NOMO-1 treated with dmso at 0.1 percent for 144 hours (cell line): Measurements from ENCODE around the gene HYAL2.
A peak's percentile ranks its signal among the peaks of the same experiment; 100 is the strongest.
"Not testable (repeated sequence)": the region's sequence is repeated elsewhere in the genome, so short reads cannot be mapped to it uniquely, and the experiment has no call there.

ENCODE experiments used
- DNase-seq: peaks from one replicate; lab custom pipeline; 2025; ENCODE audit not compliant: unreplicated experiment; lab: John Stamatoyannopoulos, UW

The HYAL2 gene

GRCh38 chr3:50292159-50293078 lies 30.1 kb downstream of the HYAL2 start, which contains the start of gene IFRD2:
Gene IFRD2 (minus strand): TSS chr3:50292429. CDS start chr3:50292274, 155 bp downstream.
- DNase-seq = peak; percentile 98

- no peak for DNase-seq
Measured at GRCh38 chr3:50290161-50290641, 32.3 kb downstream of the HYAL2 start.

GRCh38 chr3:50289130-50289529 lies 33.4 kb downstream of the HYAL2 start:
- no peak for DNase-seq

DNA sequence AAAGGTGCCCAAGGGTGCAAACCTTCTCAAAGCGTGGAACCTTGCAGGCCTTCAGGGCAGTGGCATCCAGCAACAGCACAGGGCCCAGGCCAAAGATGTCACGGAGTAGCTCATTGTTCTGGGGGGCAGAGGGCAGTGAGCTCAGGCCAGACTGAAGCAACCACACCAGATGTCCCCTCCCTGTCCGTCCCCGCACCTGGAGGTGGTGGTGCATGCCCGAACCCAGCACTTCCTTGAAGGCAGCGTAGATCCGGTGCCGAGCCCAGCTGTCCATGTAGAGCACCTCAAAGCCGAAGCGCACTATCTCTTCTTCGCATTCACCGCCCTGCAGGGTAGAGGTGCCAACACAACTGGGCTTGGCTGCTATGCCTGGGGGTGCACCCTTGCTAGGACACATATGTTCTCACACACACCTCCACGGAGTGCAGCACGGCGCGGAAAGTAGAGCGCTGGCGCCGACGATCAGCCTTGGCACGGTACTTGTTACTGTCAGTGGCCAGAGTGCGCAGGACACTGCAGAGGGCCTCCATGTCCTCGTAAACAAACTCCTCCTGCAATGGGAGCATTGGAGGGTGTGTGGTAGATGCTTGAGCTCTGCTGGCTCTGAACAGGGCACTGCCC lies 34.0 kb downstream of the HYAL2 start:
- DNase-seq = no peak

DNA sequence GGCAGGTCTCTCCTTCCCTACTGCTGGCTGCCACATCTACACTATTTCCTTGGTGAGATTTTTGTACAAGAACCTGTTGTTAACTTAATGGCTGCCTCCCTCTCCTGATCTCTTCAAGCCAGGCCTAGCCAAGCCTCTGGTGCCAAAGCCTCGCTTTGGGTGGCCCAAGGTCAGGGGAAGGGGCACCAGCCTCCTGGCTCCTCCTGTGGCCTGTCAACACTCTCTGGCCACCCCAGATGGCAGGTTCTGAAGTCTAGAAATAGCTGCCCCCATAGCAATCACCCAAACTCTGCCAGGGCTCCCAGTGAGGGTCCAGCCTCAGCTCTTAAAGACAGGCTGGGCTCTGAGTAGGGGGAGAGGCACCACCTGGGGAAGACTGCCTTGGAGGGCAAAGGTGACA lies 35.3 kb downstream of the HYAL2 start:
- DNase-seq = no peak

DNA sequence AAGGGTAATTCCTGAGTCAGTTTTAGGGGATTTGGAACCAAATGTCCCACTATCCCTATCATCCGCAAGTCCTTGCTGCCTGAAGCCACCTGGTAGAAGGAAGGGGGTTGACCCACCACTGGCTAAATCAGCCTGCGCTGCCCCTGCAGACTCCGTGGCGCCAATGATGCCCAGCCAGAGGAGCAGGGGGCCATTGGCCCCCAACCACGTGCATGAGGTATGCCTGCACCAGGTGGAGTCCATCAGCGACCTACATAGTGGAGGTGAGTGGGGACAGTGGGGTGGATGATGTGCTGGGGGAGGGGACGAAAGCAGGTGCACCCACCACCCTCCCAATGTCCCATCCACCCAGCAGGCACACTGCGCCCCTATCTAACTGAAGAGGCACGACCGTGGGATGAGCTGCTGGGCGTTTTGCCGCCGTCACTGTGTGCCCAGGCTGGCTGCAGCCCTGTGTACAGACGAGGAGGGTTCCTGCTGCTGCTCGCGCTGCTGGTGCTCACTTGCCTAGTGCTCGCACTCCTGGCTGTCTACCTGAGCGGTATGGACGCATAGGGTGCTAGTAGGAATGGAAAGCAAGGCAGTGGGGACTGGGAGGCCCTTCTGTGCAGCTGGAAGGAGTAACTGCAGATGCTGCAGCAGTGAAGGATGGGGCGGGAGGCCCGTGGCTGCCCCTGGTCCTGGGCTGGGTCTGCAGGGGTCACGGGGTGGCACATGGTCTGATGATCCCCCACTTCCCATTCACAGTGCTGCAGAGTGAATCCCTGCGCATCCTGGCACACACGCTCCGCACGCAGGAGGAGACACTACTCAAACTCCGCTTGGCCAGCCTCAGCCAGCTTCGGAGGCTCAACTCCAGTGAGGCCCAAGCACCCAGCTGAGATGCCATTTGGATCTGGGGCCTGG lies 36.0 kb downstream of the HYAL2 start:
- no peak for DNase-seq

DNA sequence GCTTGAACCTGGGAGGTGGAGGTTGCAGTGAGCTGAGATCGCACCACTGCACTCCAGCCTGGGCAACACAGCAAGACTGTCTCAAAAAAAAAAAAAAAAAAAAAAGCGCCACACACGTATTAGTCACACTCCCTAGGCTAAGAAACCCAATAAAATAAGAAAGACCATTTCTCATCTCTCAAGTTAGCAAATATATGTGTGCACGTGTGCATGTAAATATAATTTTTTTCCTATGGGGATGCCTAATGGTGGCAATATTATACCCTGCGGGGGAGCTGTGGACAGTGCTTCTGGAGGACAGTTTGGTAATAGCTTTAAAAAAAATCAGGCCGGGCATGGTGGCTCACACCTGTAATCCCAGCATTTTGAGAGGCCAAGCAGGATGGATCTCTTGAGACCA lies 38.4 kb downstream of the HYAL2 start:
- DNase-seq = not testable (repeated sequence)

- DNase-seq = no peak
Measured at GRCh38 chr3:50279255-50280016, 43.1 kb downstream of the HYAL2 start.

GRCh38 chr3:50278880-50279224 lies 43.7 kb downstream of the HYAL2 start, which contains the start of gene LSMEM2:
Gene LSMEM2 (plus strand): TSS chr3:50279087. CDS start chr3:50279114, 27 bp downstream.
- no peak for DNase-seq

GRCh38 chr3:50278123-50278879 lies 44.2 kb downstream of the HYAL2 start:
- no peak for DNase-seq

GRCh38 chr3:50276762-50277101 lies 45.8 kb downstream of the HYAL2 start:
- no peak for DNase-seq

DNA sequence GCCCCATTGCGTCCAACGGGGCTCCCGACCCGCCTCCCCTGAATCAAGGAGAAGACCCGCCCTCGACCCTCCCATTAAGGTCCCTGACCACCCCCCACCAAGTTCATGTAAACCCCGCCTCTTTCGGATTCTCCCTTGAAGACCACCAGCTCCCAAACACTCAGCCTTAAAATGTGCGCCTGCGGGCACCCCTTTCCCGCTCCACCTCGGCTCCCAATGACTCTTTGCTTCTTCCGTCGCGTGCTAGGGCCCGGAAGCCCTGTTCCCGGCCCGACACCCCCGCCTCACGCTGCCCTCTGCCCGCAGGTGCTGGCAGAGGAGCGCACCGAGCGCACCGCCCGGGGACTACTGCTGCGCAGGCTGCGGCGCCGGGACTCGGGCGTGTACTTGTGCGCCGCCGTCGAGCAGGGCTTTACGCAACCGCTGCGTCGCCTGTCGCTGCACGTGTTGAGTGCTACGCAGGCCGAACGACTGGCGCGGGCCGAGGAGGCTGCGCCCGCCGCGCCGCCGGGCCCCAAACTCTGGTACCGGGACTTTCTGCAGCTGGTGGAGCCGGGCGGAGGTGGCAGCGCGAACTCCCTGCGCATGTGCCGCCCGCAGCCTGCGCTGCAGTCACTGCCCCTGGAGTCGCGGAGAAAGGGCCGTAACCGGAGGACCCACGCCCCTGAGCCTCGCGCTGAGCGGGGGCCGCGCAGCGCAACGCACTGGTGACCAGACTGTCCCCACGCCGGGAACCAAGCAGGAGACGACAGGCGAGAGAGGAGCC lies 46.4 kb downstream of the HYAL2 start:
- DNase-seq = no peak

DNA sequence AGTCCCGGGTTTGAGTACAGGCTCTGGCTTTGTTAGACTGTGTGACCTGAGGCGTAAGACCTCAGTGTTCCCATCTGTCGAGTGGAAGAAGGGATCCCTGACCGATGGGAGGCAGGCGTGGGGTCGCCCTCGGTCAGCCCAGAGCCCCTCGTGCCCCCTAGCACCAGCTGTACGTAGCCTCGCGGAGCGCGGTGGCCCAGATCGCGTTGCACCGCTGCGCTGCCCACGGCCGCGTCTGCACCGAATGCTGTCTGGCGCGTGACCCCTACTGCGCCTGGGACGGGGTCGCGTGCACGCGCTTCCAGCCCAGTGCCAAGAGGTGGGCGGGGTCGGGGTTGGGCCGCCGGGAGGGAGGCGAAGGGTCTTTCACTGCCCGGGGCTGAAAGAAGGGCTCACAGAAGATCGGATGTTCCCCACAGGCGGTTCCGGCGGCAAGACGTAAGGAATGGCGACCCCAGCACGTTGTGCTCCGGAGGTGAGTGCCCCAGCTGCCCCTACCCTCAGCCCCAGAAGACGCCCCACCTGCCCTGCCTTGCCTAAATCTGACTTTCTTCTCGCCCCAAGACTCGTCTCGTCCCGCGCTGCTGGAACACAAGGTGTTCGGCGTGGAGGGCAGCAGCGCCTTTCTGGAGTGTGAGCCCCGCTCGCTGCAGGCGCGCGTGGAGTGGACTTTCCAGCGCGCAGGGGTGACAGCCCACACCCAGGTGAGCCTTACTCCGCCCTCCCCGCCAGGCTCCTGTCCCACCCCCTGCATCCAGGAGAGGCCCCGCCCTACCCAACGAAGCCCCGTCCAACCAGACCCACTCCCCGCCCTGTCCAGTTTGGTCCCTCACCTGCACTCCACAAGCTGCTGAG lies 47.2 kb downstream of the HYAL2 start:
- DNase-seq = no peak

DNA sequence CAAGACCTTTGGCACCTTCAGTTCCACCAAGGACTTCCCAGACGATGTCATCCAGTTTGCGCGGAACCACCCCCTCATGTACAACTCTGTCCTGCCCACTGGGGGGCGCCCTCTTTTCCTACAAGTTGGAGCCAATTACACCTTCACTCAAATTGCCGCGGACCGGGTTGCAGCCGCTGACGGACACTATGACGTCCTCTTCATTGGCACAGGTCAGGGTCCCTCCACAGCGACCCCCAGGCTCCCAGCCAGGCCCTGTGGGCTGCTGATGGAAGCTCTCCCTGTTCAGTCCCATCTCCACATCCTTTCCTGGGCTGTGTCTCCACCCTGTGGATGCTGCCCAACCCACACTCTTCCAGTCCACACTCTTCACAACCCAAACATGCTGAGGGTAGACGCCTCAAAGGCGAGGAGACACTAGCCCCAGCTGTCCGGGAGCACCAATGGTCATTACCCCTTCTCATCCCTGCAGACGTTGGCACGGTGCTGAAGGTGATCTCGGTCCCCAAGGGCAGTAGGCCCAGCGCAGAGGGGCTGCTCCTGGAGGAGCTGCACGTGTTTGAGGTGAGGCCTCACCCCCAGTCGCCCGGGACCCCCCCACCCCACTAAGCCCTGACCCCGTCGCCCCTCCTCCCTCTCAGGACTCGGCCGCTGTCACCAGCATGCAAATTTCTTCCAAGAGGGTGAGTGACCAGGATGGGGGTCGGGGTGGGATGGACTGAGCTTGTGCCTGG lies 48.0 kb downstream of the HYAL2 start:
- no peak for DNase-seq

DNA sequence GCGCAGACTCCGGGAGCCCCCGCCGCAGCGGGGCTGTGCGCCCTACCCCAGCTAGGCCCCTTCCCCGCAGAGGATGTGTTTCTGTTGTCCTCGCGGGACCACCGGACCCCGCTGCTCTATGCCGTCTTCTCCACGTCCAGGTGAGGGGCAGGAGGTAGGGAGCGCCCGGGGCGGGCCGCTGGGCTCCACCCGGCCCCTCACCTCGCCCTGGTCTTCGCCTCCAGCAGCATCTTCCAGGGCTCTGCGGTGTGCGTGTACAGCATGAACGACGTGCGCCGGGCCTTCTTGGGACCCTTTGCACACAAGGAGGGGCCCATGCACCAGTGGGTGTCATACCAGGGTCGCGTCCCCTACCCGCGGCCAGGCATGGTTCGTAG lies 48.9 kb downstream of the HYAL2 start:
- DNase-seq = no peak

DNA sequence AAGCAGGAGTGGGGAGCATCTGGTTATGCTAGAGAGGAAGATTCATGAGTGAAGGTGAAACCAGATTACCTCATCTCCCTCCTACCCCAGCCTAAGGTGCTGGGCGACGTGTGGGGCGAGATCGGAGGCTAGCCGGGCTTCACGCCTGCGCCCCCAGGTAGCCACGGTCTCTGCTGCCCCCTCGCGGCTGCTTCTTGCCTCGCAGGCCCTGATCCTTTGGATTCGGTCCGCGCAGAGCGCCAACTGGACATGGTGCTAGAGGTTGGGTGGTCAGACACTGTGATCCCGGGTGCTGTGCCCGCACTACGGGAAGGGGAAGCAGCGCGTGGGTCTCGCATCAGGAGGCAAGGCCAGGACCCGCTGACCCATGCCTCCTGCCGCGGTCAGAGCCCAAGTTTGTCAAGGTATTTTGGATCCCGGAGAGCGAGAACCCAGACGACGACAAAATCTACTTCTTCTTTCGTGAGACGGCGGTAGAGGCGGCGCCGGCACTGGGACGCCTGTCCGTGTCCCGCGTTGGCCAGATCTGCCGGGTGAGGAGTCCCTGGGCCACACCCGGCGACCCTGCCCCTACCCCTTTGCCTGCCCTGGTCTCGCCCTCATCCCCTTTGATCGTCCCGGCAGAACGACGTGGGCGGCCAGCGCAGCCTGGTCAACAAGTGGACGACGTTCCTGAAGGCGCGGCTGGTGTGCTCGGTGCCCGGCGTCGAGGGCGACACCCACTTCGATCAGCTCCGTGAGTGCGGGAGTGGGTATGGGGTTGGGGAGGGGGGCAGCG lies 49.4 kb downstream of the HYAL2 start:
- DNase-seq = peak; percentile 86

DNA sequence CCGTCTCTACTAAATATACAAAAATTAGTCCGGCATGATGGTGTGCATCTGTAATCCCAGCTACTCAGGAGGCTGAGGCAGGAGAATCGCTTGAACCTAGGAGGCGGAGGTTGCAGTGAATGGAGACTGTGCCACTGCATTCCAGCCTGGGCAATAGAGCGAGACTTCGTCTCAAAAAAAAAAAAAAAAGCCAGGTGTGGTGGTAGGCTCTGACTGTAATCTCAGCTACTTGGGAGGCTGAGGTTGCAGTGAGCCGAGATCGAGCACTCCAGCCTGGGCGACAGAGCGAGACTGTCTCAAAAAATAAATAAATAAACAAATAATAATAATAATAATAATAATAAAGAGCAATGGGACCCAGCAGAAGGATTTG lies 50.0 kb downstream of the HYAL2 start:
- not testable (repeated sequence) for DNase-seq
